Stimulated activated CD4-positive, alpha-beta T cell treated with anti-CD3 and anti-CD28 coated beads, TNF-alpha, amount 100 ng/mL, for 1 hour (primary cell): ENCODE data around the gene DPP6.

Experiments used
- DNase-seq, 3 donors: peaks; one replicate each; pipeline ENCODE4 v3.0.0-alpha.2; 2020; ENCODE audit warnings: low read depth in 3 of 3, low spot score in 1 of 3

The DPP6 gene

GRCh38 chr7:154584352-154585252, 532.4 kb downstream of the DPP6 start:
- DNase-seq = no peak

GRCh38 chr7:154587792-154588191, 535.6 kb downstream of the DPP6 start:
- DNase-seq = no peak

- no peak for DNase-seq
Measured at GRCh38 chr7:154591544-154591943, 539.3 kb downstream of the DPP6 start.

- no peak for DNase-seq
Measured at GRCh38 chr7:154592388-154592787, 540.2 kb downstream of the DPP6 start.

- DNase-seq = no peak
Measured at GRCh38 chr7:154598396-154598795, 546.2 kb downstream of the DPP6 start.

- no peak for DNase-seq
Measured at GRCh38 chr7:154598864-154599263, 546.7 kb downstream of the DPP6 start.

- DNase-seq = no peak
Measured at GRCh38 chr7:154610903-154611302, 558.7 kb downstream of the DPP6 start.

- no peak for DNase-seq
Measured at GRCh38 chr7:154613811-154614210, 561.6 kb downstream of the DPP6 start.

GRCh38 chr7:154620141-154620755, 568.0 kb downstream of the DPP6 start:
- DNase-seq = no peak

GRCh38 chr7:154623399-154623798, 571.2 kb downstream of the DPP6 start:
- no peak for DNase-seq

GRCh38 chr7:154627646-154628290, 575.6 kb downstream of the DPP6 start:
- DNase-seq = no peak

GRCh38 chr7:154628556-154628955, 576.4 kb downstream of the DPP6 start:
- DNase-seq = no peak

- no peak for DNase-seq
Measured at GRCh38 chr7:154631162-154631561, 579.0 kb downstream of the DPP6 start.

GRCh38 chr7:154633641-154634040, 581.4 kb downstream of the DPP6 start:
- DNase-seq = no peak

GRCh38 chr7:154638286-154638685, 586.1 kb downstream of the DPP6 start:
- DNase-seq = no peak

- DNase-seq = no peak
Measured at GRCh38 chr7:154640266-154640865, 588.2 kb downstream of the DPP6 start.

GRCh38 chr7:154640917-154641316, 588.7 kb downstream of the DPP6 start:
- no peak for DNase-seq

GRCh38 chr7:154644366-154644765, 592.2 kb downstream of the DPP6 start:
- DNase-seq = no peak

- no peak for DNase-seq
Measured at GRCh38 chr7:154646126-154647013, 594.2 kb downstream of the DPP6 start.

- no peak for DNase-seq
Measured at GRCh38 chr7:154647625-154648024, 595.4 kb downstream of the DPP6 start.

- DNase-seq = no peak
Measured at GRCh38 chr7:154649015-154649414, 596.8 kb downstream of the DPP6 start.
